ENCODE measurements around the gene SH3BGR.

Gene SH3BGR

DNA sequence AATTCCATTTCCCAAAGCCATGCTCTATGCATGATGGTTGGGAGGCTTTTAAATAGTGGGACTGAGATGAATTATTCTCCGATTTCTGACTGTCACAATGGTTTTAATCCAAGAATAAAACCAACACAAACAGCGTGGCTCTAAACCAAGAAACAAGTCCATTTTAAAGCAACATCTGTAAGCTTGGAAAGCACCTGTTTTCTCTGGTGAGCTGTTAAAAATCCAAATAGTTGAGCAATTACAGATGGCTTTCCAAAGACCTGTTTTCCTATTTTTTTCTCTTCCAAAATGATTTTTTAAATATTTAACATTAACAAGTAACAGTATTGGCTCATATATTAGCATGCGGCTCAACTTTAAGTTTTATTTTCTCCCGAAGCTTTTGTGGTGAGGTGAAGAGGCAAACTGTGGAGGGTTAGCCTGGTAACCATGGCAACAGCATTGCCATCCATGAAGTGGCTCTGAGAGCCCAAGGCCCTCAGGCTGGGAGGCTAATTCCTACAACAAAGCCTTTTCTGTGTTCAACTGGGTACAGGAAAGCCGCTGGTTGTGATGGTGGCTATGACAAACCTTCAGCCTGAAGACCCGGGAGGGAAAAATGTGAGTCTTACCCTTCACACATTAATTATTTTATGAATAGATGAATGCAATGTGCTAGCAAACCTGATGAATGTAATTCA lies 104.3 kb downstream of the SH3BGR start:
- DNase-seq, result no peak

DNA sequence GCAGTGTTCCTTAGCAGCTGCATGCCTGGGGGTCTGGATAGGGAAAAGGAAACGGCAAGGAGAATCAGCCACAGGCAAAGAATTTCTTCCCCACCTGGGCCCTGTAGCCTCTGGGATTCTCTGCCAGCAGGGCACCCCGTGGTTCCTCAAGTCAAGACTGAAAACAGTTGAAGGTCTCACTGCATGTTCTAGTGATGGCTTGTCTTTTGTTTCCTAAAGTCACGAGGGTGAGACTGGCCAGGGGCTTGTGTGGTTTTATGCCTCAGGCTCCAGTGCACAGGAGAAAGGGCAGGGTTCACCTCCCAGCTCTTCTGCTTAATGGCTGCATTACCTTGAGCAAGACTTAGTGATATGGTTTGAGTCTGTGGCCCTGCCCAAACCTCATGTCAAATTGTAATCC lies 107.7 kb downstream of the SH3BGR start:
- DNase-seq, result no peak

DNA sequence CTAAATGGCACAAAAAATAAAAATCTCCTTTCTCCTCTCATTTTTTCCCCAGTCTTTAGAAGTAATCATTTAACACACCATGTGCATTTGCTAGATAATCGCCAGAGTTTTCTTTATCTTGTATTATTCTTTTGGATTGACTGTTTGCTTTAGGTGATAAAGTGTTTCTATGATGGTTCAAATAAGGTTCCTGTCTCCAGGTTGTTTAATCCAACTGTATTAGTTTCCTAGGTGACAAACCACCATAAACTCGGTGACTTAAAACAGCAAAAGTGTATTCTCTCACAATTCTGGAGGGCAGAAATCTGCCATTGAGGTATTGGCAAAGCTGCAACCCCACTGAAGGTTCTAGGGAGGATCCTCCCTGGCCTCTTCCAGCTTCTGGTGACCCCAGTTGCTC lies 109.4 kb downstream of the SH3BGR start:
- DNase-seq, result no peak

DNA sequence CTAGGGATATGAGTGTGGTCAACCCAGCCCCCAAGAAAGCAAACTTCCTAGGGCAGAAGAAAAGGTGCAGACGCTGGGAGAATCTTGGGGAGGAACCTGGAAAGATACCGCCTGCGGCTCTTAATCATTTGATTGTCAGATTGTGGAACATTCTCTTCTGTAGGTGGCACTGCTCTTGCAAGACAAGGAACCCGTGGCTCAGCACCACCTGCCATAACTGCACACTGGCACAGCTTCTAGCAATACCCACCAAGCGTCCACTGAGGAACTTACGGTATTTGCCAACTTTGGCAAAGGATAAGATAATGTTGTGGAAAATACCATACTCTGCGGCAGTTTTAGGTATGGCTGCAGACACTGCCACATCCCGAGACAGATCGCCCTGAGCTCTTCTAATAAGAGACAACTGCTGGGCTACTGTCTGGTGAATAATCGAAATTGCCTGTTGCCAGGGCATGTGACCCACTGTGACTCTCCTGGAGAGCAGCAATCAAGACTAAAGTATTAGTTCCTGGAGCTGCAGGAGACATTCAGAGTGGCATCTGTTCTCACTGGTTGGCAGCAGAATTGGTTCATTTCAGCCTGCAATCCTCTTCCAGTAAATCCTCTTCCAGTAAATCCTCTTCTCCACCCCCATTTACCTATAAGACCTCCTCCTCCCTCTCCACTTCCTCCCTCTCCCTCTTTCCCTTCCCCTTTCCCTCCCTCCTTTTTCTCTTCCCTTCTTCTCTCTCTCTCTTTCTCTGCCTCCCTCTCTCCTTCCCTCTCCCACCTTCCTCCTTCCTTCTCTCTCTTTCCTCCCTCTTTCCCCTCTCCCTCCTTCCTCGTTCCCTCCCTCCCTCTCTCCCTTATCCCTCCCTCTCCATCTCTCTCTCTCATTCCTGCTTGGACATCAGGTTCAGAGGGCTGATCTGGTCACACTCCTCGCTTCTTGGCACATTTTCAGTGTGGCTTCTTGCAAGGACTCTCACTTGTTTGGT lies 111.3 kb downstream of the SH3BGR start:
- no peak for DNase-seq

DNA sequence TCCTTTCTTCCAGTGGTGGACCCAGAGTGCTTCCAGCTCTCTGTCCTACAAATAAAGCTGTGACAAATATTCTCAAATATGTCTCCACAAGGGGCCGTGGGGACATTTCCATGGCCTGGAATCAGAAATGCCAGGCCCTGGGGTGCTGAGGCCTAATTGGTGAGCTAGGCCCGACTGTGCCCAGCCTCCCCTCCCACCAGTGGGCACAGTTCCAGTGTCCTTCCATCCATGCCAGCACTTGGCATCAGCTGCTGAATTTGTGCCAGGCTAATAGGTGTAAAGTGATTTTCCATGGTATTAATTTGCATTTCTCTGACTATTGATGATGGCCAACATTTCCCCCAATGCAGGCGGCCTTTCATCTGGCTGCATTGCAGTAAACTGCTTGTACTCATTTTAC lies 112.4 kb downstream of the SH3BGR start:
- DNase-seq, result no peak
